PC-9 (cell line): ENCODE measurements around the gene CES3. TPM values are rescaled to one million over a fixed set of nuclear protein-coding genes. Genes with fewer than 3 reads are reported as not detected.
"Not testable (repeated sequence)": the region's sequence is repeated elsewhere in the genome, so short reads cannot be mapped to it uniquely, and the experiment has no call there.

Experiments used
- BruUV-seq: library from RNA; stranded (reverse); fragments of 400-500 nt; replicated peaks from 2 replicates; lab custom pipeline; 2021; lab: Mats Ljungman, UMichigan
- CTCF ChIA-PET: fragments of 300-600 bp; sonication (Branson Sonifier 250); formaldehyde crosslinking; loops from one replicate; lab custom pipeline; 2022; ENCODE audit warnings: antibody characterized with exemption; lab: Charles Lee
- POLR2A ChIA-PET: fragments of 300-600 bp; sonication (Branson Sonifier 250); formaldehyde crosslinking; loops from one replicate; lab custom pipeline; 2022; ENCODE audit warnings: antibody characterized with exemption; ENCODE audit not compliant: unreplicated experiment; lab: Charles Lee
- DNase-seq, 2 experiments: peaks; one replicate each; pipeline versions ENCODE4 v3.0.0 to v3.0.0-alpha.2; 2015 to 2022; ENCODE audit warnings: mixed read lengths in 1 of 2
- H2AFZ ChIP-seq: fragments of 200-600 bp; sonication (generic); 2 replicates; pipeline ENCODE4 v1.8.1; 2017; ENCODE audit warnings: antibody characterized with exemption
- H3F3A ChIP-seq: fragments of 200-600 bp; sonication (generic); 2 replicates; pipeline ENCODE4 v1.8.1; 2017; ENCODE audit warnings: antibody characterized with exemption, mild to moderate bottlenecking, low read depth; ENCODE audit not compliant: insufficient read depth
- H3K27ac ChIP-seq: fragments of 200-600 bp; sonication (generic); 2 replicates; pipeline ENCODE4 v1.6.1; 2016; ENCODE audit warnings: mixed run types
- H3K27me3 ChIP-seq: fragments of 200-600 bp; sonication (generic); 2 replicates; pipeline ENCODE4 v1.6.1; 2016; ENCODE audit warnings: low read depth, mixed run types; ENCODE audit not compliant: insufficient read depth
- H3K36me3 ChIP-seq: fragments of 200-600 bp; sonication (generic); 2 replicates; pipeline ENCODE4 v1.6.1; 2016; ENCODE audit warnings: low read depth, mixed run types
- H3K4me1 ChIP-seq: fragments of 200-600 bp; sonication (generic); replicated peaks from 2 replicates; pipeline ENCODE4 v1.6.1; 2016; ENCODE audit warnings: mixed run types; ENCODE audit not compliant: insufficient read depth
- H3K4me2 ChIP-seq: fragments of 200-600 bp; sonication (generic); 2 replicates; pipeline ENCODE4 v1.6.1; 2017; ENCODE audit warnings: mixed run types
- H3K4me3 ChIP-seq: fragments of 200-600 bp; sonication (generic); 2 replicates; pipeline ENCODE4 v1.6.1; 2016; ENCODE audit warnings: mixed run types
- H3K79me2 ChIP-seq: fragments of 200-600 bp; sonication (generic); 2 replicates; pipeline ENCODE4 v1.6.1; 2017; ENCODE audit warnings: low read depth, mixed run types
- H3K9me2 ChIP-seq: fragments of 200-600 bp; sonication (generic); 2 replicates; pipeline ENCODE4 v1.8.1; 2017; ENCODE audit warnings: mild to moderate bottlenecking; ENCODE audit not compliant: insufficient read depth
- H3K9me3 ChIP-seq: fragments of 200-600 bp; sonication (generic); 2 replicates; pipeline ENCODE4 v1.8.1; 2016; ENCODE audit warnings: low read depth; ENCODE audit not compliant: insufficient read depth
- H4K20me1 ChIP-seq: fragments of 200-600 bp; sonication (generic); 2 replicates; pipeline ENCODE4 v1.8.1; 2017; ENCODE audit not compliant: insufficient read depth
- EZH2 ChIP-seq: fragments of 200-600 bp; sonication (generic); IDR thresholded peaks from 2 replicates; pipeline ENCODE4 v1.8.0; 2017; ENCODE audit warnings: antibody characterized with exemption, low read depth
- intact Hi-C: fragments of 100-400 bp; cut with micrococcal nuclease; formaldehyde crosslinking; loops from one replicate; pipeline ENCODE4 v1.10.0; 2022; ENCODE audit not compliant: unreplicated experiment
- total RNA-seq: library from RNA; stranded (reverse); gene quantifications from 2 replicates; pipeline ENCODE4 v1.2.3, GENCODE V29; 2021
- TF ChIP-seq, protein P1 (sequence below): fragments of 200-600 bp; sonication (generic); conservative IDR thresholded peaks from 2 replicates; pipeline ENCODE4 v1.6.1; 2017; ENCODE audit warnings: mixed run types, antibody characterized with exemption, mild to moderate bottlenecking, moderate library complexity

The CES3 gene
- total RNA-seq, 1 experiment from 2014 or later = 9.1 TPM

DNA sequence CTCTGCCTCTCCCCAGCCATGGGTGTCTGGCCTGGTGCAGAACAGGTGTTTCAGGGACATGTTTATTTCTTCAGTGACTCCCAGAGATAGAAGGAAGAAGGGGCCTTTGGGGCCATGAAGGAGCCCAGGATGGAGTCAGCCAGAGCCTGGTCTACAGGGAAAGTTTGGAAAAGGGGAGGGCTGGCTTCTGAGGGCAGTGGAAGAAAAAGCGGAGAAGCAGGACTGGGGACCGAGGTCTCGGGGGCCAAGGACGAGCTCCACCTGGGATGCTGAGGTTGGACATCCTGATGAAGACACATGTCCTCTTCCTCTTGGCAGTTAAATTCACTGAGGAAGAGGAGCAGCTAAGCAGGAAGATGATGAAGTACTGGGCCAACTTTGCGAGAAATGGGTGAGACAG, 18.1 kb upstream of the CES3 start:
- no peak overlapping the region for H3K4me2 ChIP-seq
- H2AFZ ChIP-seq = no peak overlapping the region
- intact Hi-C loops = no loop called here
- H3K27ac ChIP-seq = no peak overlapping the region
- no peaks in the 10 kb centered on the region for H3K79me2 ChIP-seq
- DNase-seq = no peak
- no peaks in the 10 kb centered on the region for H3K9me3 ChIP-seq
- no peak overlapping the region for H3K4me3 ChIP-seq
- peaks cover 18% of the 10 kb centered on the region; the same call in 1 of the 2 replicates for H3F3A ChIP-seq
- TF ChIP-seq, protein P1, sequence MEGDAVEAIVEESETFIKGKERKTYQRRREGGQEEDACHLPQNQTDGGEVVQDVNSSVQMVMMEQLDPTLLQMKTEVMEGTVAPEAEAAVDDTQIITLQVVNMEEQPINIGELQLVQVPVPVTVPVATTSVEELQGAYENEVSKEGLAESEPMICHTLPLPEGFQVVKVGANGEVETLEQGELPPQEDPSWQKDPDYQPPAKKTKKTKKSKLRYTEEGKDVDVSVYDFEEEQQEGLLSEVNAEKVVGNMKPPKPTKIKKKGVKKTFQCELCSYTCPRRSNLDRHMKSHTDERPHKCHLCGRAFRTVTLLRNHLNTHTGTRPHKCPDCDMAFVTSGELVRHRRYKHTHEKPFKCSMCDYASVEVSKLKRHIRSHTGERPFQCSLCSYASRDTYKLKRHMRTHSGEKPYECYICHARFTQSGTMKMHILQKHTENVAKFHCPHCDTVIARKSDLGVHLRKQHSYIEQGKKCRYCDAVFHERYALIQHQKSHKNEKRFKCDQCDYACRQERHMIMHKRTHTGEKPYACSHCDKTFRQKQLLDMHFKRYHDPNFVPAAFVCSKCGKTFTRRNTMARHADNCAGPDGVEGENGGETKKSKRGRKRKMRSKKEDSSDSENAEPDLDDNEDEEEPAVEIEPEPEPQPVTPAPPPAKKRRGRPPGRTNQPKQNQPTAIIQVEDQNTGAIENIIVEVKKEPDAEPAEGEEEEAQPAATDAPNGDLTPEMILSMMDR = no peak
- no peak for TF ChIP-seq EZH2
- H3K4me1 ChIP-seq = no peaks in the 10 kb centered on the region
- no peaks in the 10 kb centered on the region for H3K9me2 ChIP-seq
- H4K20me1 ChIP-seq = peaks cover 4% of the 10 kb centered on the region; the same call in 1 of the 2 replicates
- H3K36me3 ChIP-seq = no peaks in the 10 kb centered on the region
- POLR2A ChIA-PET = interaction anchor here (0.5 kb wide), 1 partner anchor 14 kb away, joined by 6 read pairs; no protein-coding TSS in a partner anchor
- BruUV-seq = no TSS peak
- CTCF ChIA-PET = interaction anchor here (0.7 kb wide), 1 partner anchor 16 kb away, joined by 3 read pairs; no protein-coding TSS in a partner anchor
- no peaks in the 10 kb centered on the region for H3K27me3 ChIP-seq

- Histone ChIP-seq H3K4me2 (no peak overlapping the region), H3K27me3 (no peaks in the 10 kb centered on the region), H3K36me3 (no peaks in the 10 kb centered on the region), H4K20me1 (peaks cover 4% of the 10 kb centered on the region; the same call in 1 of the 2 replicates), H3K4me1 (no peaks in the 10 kb centered on the region), H3K79me2 (no peaks in the 10 kb centered on the region), H3K9me3 (no peaks in the 10 kb centered on the region), H3K27ac (no peak overlapping the region), H3K9me2 (no peaks in the 10 kb centered on the region), H3F3A (peaks cover 18% of the 10 kb centered on the region; the same call in 1 of the 2 replicates), H2AFZ (no peak overlapping the region), H3K4me3 (no peak overlapping the region)
- ChIA-PET CTCF (no interaction called here), POLR2A (interaction anchor here (0.6 kb wide), 1 partner anchor 203 kb away, joined by 14 read pairs; no protein-coding TSS in a partner anchor)
- BruUV-seq = no TSS peak
- no peak for TF ChIP-seq EZH2
- TF ChIP-seq, protein P1 = no peak
- DNase-seq = no peak
- intact Hi-C loops = no loop called here
These were observed 17.5 kb upstream of the CES3 start for GRCh38 chr16:66943426-66944053.

DNA sequence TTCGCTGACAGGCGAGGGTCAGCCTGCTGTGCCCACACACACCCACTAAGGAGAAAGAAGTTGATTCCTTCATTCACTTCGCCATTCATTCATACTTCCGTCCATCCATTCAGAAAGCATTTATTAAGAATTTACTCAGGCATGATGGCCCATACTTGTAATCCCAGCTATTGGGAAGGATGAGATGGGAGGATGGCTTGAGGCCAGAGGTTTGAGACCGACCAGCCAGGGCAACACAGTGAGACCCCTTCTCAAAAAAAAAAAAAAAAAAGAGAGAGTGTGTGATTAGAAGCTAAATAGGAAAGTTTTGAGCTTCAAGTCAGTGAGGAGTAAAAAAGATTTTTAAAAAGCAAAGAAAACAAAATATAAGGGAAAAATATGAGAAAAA, 17.0 kb upstream of the CES3 start:
- TF ChIP-seq, protein P1 = no peak
- TF ChIP-seq EZH2 = no peak

GRCh38 chr16:66944971-66945370, 16.1 kb upstream of the CES3 start:
- H3K4me2 ChIP-seq, H4K20me1 ChIP-seq, H2AFZ ChIP-seq, H3K27me3 ChIP-seq, POLR2A ChIA-PET, DNase-seq, H3K27ac ChIP-seq, CTCF ChIA-PET, H3K4me3 ChIP-seq, H3K79me2 ChIP-seq, H3K9me3 ChIP-seq, H3K36me3 ChIP-seq, H3K9me2 ChIP-seq, BruUV-seq, H3K4me1 ChIP-seq: not testable (repeated sequence)
- intact Hi-C loops = loop anchor here (5.0 kb wide), 1 partner anchor 538 kb away; no protein-coding TSS in a partner anchor
- peaks cover 18% of the 10 kb centered on the region; the same call in 1 of the 2 replicates for H3F3A ChIP-seq

More for the DNA sequence above, 17.0 kb upstream of the CES3 start:
- no peaks in the 10 kb centered on the region for H3K27me3 ChIP-seq
- no peaks in the 10 kb centered on the region for H3K4me1 ChIP-seq
- POLR2A ChIA-PET = interaction anchor here (0.6 kb wide), 1 partner anchor 203 kb away, joined by 14 read pairs; no protein-coding TSS in a partner anchor
- H3K27ac ChIP-seq = no peak overlapping the region
- no peaks in the 10 kb centered on the region for H4K20me1 ChIP-seq
- H3K79me2 ChIP-seq = no peaks in the 10 kb centered on the region
- no peak overlapping the region for H2AFZ ChIP-seq
- no peaks in the 10 kb centered on the region for H3K9me2 ChIP-seq
- H3F3A ChIP-seq = peaks cover 18% of the 10 kb centered on the region; the same call in 1 of the 2 replicates
- H3K4me2 ChIP-seq = no peak overlapping the region
- CTCF ChIA-PET = interaction anchor here (0.5 to 0.6 kb wide), 2 partner anchors 45 to 426 kb away, joined by 7 to 9 read pairs; no protein-coding TSS in a partner anchor
- intact Hi-C loops = no loop called here
- DNase-seq = no peak
- no peaks in the 10 kb centered on the region for H3K9me3 ChIP-seq
- no peaks in the 10 kb centered on the region for H3K36me3 ChIP-seq
- no peak overlapping the region for H3K4me3 ChIP-seq
- no TSS peak for BruUV-seq
